WI38 (cell line): ENCODE data around the gene HYLS1.

Source experiments
- H3K4me3 ChIP-seq: 2 replicates; pipeline ENCODE4 v1.5.1; 2011; ENCODE audit warnings: low read depth, mild to moderate bottlenecking, control low read depth, low read length
- CTCF ChIP-seq: IDR thresholded peaks from 2 replicates; pipeline ENCODE4 v1.5.1; 2012; ENCODE audit warnings: low read depth, mild to moderate bottlenecking, control low read depth, low read length

Gene HYLS1

GRCh38 chr11:125947419-125948277 is 60.2 kb downstream of the HYLS1 start:
- H3K4me3 ChIP-seq, result no peak overlapping the region
- TF ChIP-seq CTCF, result no peak

- no peak for TF ChIP-seq CTCF
- H3K4me3 ChIP-seq, result no peak overlapping the region
These were observed 61.0 kb downstream of the HYLS1 start for GRCh38 chr11:125948278-125949051.

- no peak overlapping the region for H3K4me3 ChIP-seq
- TF ChIP-seq CTCF, result no peak
These were observed 62.1 kb downstream of the HYLS1 start for GRCh38 chr11:125949271-125950177.

- no peak overlapping the region for H3K4me3 ChIP-seq
- TF ChIP-seq CTCF, result no peak
These were observed 62.7 kb downstream of the HYLS1 start for GRCh38 chr11:125950178-125950490.
